K562 (cell line): Measurements from ENCODE around the gene KRTAP4-3. TPM values are rescaled to one million over a fixed set of nuclear protein-coding genes. Genes with fewer than 3 reads are reported as not detected.

Experiments used
- ATAC-seq: fragments of 200-7000 bp; cut with Tn5 transposase; 3 replicates; pipeline ENCODE4 v1.9.1; 2020; ENCODE audit warnings: moderate library complexity
- BruUV-seq: library from RNA; stranded (reverse); fragments of 400-500 nt; replicated peaks from 2 replicates; lab custom pipeline; 2021; lab: Mats Ljungman, UMichigan
- CTCF ChIA-PET: fragments of 300-600 bp; formaldehyde crosslinking; extraction: SDS; loops from one replicate; lab custom pipeline; 2021; ENCODE audit warnings: low intra/inter-chr PET ratio; lab: Yijun Ruan, JAX
- POLR2A ChIA-PET: fragments of 300-600, 350-650 bp; sonication (Branson Sonifier 250); formaldehyde crosslinking; extraction: SDS; loops from one replicate; lab custom pipeline; 2021; ENCODE audit warnings: antibody characterized with exemption, inconsistent platforms; lab: Yijun Ruan, JAX
- DNase-seq, 4 experiments: peaks; one replicate each; pipeline versions ENCODE4 v3.0.0 to v3.0.0-alpha.2; 2011 to 2018; ENCODE audit warnings: low spot score in 3 of 4, mixed read lengths in 3 of 4; ENCODE audit errors: extremely low read depth in 1 of 4
- FAIRE-seq: peaks from 2 replicates; lab custom pipeline; 2011; peaks lifted over from hg19 to GRCh38; lab: Jason Lieb, UNC
- H2AFZ ChIP-seq: 2 replicates; pipeline ENCODE4 v1.6.0; 2011; ENCODE audit warnings: low read depth, low read length, control low read depth, inconsistent platforms
- H3K27ac ChIP-seq: fragments of 200-600 bp; 3 replicates; pipeline ENCODE4 v1.8.0; 2011; ENCODE audit warnings: low read depth, mild to moderate bottlenecking, control low read depth, inconsistent platforms, low read length, moderate library complexity, mixed read lengths; ENCODE audit errors: extremely low read depth
- H3K27me3 ChIP-seq, 2 experiments: fragments of 300-600 bp in 1 of 2; 2 replicates in 1 of 2; 3 replicates in 1 of 2; pipeline versions ENCODE4 v1.6.0 to v1.8.0; 2011; ENCODE audit warnings: inconsistent platforms in 2 of 2, low read length in 2 of 2, mild to moderate bottlenecking in 1 of 2, mixed read lengths in 1 of 2, moderate library complexity in 1 of 2; ENCODE audit not compliant: control insufficient read depth in 2 of 2, insufficient read depth in 2 of 2
- H3K36me3 ChIP-seq: fragments of 300-600 bp; 3 replicates; pipeline ENCODE4 v1.8.0; 2011; ENCODE audit warnings: mild to moderate bottlenecking, low read length, inconsistent platforms; ENCODE audit not compliant: control insufficient read depth, insufficient read depth
- H3K4me1 ChIP-seq, 2 experiments: fragments of 200-600 bp in 1 of 2; replicated peaks in 1 of 2; 2 replicates in 1 of 2; 3 replicates in 1 of 2; pipeline versions ENCODE4 v1.5.1 to v1.8.0; 2011; ENCODE audit warnings: inconsistent platforms in 2 of 2, low read length in 2 of 2, mild to moderate bottlenecking in 1 of 2, mixed read lengths in 1 of 2, moderate library complexity in 1 of 2; ENCODE audit not compliant: control insufficient read depth in 2 of 2, insufficient read depth in 2 of 2
- H3K4me2 ChIP-seq: 2 replicates; pipeline ENCODE4 v1.6.1; 2011; ENCODE audit warnings: low read length, control low read depth, inconsistent platforms, mixed read lengths; ENCODE audit not compliant: insufficient read depth
- H3K4me3 ChIP-seq: fragments of 200-600 bp; sonication (generic), shearing (Covaris generic); 2 replicates; pipeline ENCODE4 v1.5.1; 2016; ENCODE audit warnings: control low read depth, inconsistent platforms
- H3K79me2 ChIP-seq: fragments of 200-600 bp; 3 replicates; pipeline ENCODE4 v1.8.0; 2011; ENCODE audit warnings: low read length, inconsistent platforms; ENCODE audit not compliant: control insufficient read depth, insufficient read depth
- H3K9ac ChIP-seq, 2 experiments: 2 replicates each; pipeline versions ENCODE4 v1.6.0 to v1.6.1; 2011; ENCODE audit warnings: low read depth in 2 of 2, low read length in 2 of 2, control low read depth in 1 of 2, inconsistent platforms in 1 of 2, mild to moderate bottlenecking in 1 of 2, mixed read lengths in 1 of 2; ENCODE audit not compliant: insufficient read depth in 1 of 2
- H3K9me1 ChIP-seq: one replicate; pipeline ENCODE4 v1.6.0; 2011; ENCODE audit warnings: inconsistent platforms, mild to moderate bottlenecking, low read length, moderate library complexity; ENCODE audit not compliant: control insufficient read depth, insufficient read depth
- H3K9me3 ChIP-seq: replicated peaks from 2 replicates; pipeline ENCODE4 v1.5.1; 2011; ENCODE audit warnings: low read depth, low read length, inconsistent platforms; ENCODE audit not compliant: control insufficient read depth, insufficient read depth
- H4K20me1 ChIP-seq: replicated peaks from 2 replicates; pipeline ENCODE4 v1.6.1; 2011; ENCODE audit warnings: low read length, inconsistent platforms, mixed read lengths; ENCODE audit not compliant: control insufficient read depth, insufficient read depth
- ASH1L ChIP-seq: fragments of 450-650 bp; IDR thresholded peaks from 2 replicates; pipeline ENCODE4 v1.6.1; 2018; ENCODE audit warnings: borderline replicate concordance, mild to moderate bottlenecking, low read depth; ENCODE audit not compliant: partially characterized antibody
- CBX3 ChIP-seq, 2 experiments: IDR thresholded peaks; 1 replicate in 1 of 2; 2 replicates in 1 of 2; pipeline ENCODE4 v1.6.1; 2012; ENCODE audit warnings: inconsistent platforms in 2 of 2, low read length in 2 of 2, borderline replicate concordance in 1 of 2, control low read depth in 1 of 2
- E2F5 ChIP-seq: sonication (generic); formaldehyde crosslinking; IDR thresholded peaks from 2 replicates; pipeline ENCODE4 v1.8.0; 2022; ENCODE audit warnings: mild to moderate bottlenecking, missing genetic modification reagents
- FOXM1 ChIP-seq, 2 experiments: fragments of 450-650 bp in 1 of 2; sonication (generic) in 1 of 2; formaldehyde crosslinking in 1 of 2; IDR thresholded peaks; 2 replicates each; pipeline versions ENCODE4 v1.6.1 to v1.9.0; 2017 to 2022; ENCODE audit warnings: low read depth in 2 of 2, mild to moderate bottlenecking in 2 of 2, missing genetic modification reagents in 1 of 2, moderate library complexity in 1 of 2
- SAFB ChIP-seq: fragments of 200-400 bp; formaldehyde crosslinking; IDR thresholded peaks from 2 replicates; pipeline ENCODE4 v1.6.1; 2017; ENCODE audit warnings: low read depth, low read length, borderline replicate concordance
- SMARCE1 ChIP-seq: fragments of 450-650 bp; IDR thresholded peaks from 2 replicates; pipeline ENCODE4 v1.7.1; 2016; ENCODE audit warnings: mild to moderate bottlenecking
- SOX6 ChIP-seq: fragments of 450-650 bp; IDR thresholded peaks from 2 replicates; pipeline ENCODE4 v1.6.1; 2014; ENCODE audit warnings: mild to moderate bottlenecking
- ZC3H8 ChIP-seq: fragments of 450-650 bp; IDR thresholded peaks from 2 replicates; pipeline ENCODE4 v1.6.1; 2017
- ZNF511 ChIP-seq: sonication (generic); formaldehyde crosslinking; IDR thresholded peaks from 2 replicates; pipeline ENCODE4 v1.8.0; 2022; ENCODE audit warnings: mild to moderate bottlenecking, missing genetic modification reagents
- WGBS: fragments of 100-300 bp; shearing (Covaris generic); methylation state at CpG from one replicate; pipeline ENCODE4 v1.1.6; 2016; ENCODE audit warnings: low coverage, mixed read lengths; ENCODE audit not compliant: insufficient coverage; ENCODE audit errors: missing lambda C conversion rate; 5-methylcytosine and 5-hydroxymethylcytosine counted together
- in situ Hi-C: fragments of 300-500 bp; cut with MboI; formaldehyde crosslinking; loops from 4 replicates; pipeline ENCODE4 v1.15.0; 2018; ENCODE audit warnings: inconsistent platforms, mixed read lengths
- intact Hi-C: fragments of 100-400 bp; cut with micrococcal nuclease; formaldehyde crosslinking; loops from 2 replicates; pipeline ENCODE4 v1.14.2; 2022
- polyA plus RNA-seq, 8 experiments: library from polyadenylated mRNA; depleted of rRNA in 4 of 8; stranded (reverse) in 5 of 8; unstranded in 3 of 8; fragments of >200 nt; fragmentation: Nextera tagmentation in 2 of 8; fragmentation: Illumina TruSeq in 1 of 8; extraction: Ambion mirVana in 2 of 8; extraction: Trizol in 1 of 8; gene quantifications; 2 replicates each; pipeline versions ENCODE4 v1.2.1 to v1.2.3, GENCODE V29; 2011 to 2014; ENCODE audit warnings: inconsistent platforms in 1 of 8, missing spikeins in 1 of 8
- total RNA-seq, 7 experiments: library from RNA; depleted of rRNA in 6 of 7; stranded (reverse); fragments of >200 nt in 6 of 7; fragmentation: Illumina TruSeq in 2 of 7; extraction: Trizol in 2 of 7; gene quantifications; 2 replicates each; pipeline versions ENCODE4 v1.2.1 to v1.2.3, GENCODE V29; 2011 to 2021; ENCODE audit warnings: low replicate concordance in 1 of 7

The KRTAP4-3 gene
- total and polyA plus RNA-seq, 9 of the 15 experiments (the other 6 are each of a cell fraction or from before 2014, with no cell fraction given), result not detected

GRCh38 chr17:41163828-41164227 is 4.2 kb downstream of the KRTAP4-3 start:
- H4K20me1 ChIP-seq, result no peaks in the 10 kb centered on the region
- H3K4me2 ChIP-seq, result no peak overlapping the region

GRCh38 chr17:41160648-41161047 is 7.4 kb downstream of the KRTAP4-3 start, which contains the start of gene KRTAP4-4:
Gene KRTAP4-4 (minus strand): TSS chr17:41160748. CDS start chr17:41160691, 57 bp downstream.
- no peaks in the 10 kb centered on the region for H3K36me3 ChIP-seq
- no peak within 1 kb of the TSS for H3K27ac ChIP-seq
- POLR2A ChIA-PET, result interaction anchor here (0.7 kb wide), 1 partner anchor 10 kb away, joined by 3 read pairs; no protein-coding TSS in a partner anchor
- H3K4me3 ChIP-seq, result no peak within 1 kb of the TSS
- CTCF ChIA-PET, result no interaction called here
- intact Hi-C loops, result no loop called here
- no peaks in the 10 kb centered on the region for H4K20me1 ChIP-seq
- WGBS, result 0% methylated on average over 1 of the region's 1 CpG
- no peaks in the 10 kb centered on the region for H3K9me3 ChIP-seq
- in situ Hi-C loops, result no loop called here
- no peaks in the 10 kb centered on the region for H3K27me3 ChIP-seq
- H3K4me2 ChIP-seq, result no peak within 1 kb of the TSS
- BruUV-seq, result no TSS peak
- H3K9ac ChIP-seq, result no peak within 1 kb of the TSS; a peak in 1 of 4 replicates
- no peak within 1 kb of the TSS for H2AFZ ChIP-seq
- H3K79me2 ChIP-seq, result no peaks in the 10 kb centered on the region
- H3K4me1 ChIP-seq, result no peaks in the 10 kb centered on the region
- no peak for FAIRE-seq
- no peak for ATAC-seq
- DNase-seq, result no peak
- H3K9me1 ChIP-seq, result no peaks in the 10 kb centered on the region
- TF ChIP-seq E2F5 (CRISPR knock-in tag) (no peak), SOX6 (no peak), SMARCE1 (no peak), ASH1L (no peak), FOXM1 (IDR thresholded peaks at IDR 0.05; ENCODE audit: low read depth) (no peak), FOXM1 (CRISPR knock-in tag; IDR thresholded peaks at IDR 0.05; ENCODE audit: low read depth) (no peak), SAFB (no peak), CBX3 (IDR thresholded peaks at IDR 0.05; ENCODE audit: borderline replicate concordance in 1 of 2, low read length in 2 of 2) (no peak), ZC3H8 (no peak)

More at GRCh38 chr17:41163828-41164227, 4.2 kb downstream of the KRTAP4-3 start:
- Histone ChIP-seq H3K4me3 (no peak overlapping the region), H2AFZ (no peak overlapping the region), H3K9ac (no peak overlapping the region), H3K27ac (no peak overlapping the region), H3K36me3 (no peaks in the 10 kb centered on the region), H3K9me3 (no peaks in the 10 kb centered on the region), H3K27me3 (peaks cover 0 to 6% of the 10 kb centered on the region in 2 experiments; a peak in 1 of 5 replicates), H3K4me1 (peaks cover 0 to 3% of the 10 kb centered on the region in 2 experiments; a peak in 1 of 5 replicates), H3K79me2 (no peaks in the 10 kb centered on the region), H3K9me1 (no peaks in the 10 kb centered on the region)
- 2% methylated on average over 7 of the region's 7 CpGs for WGBS
- TF ChIP-seq ZNF511, result no peak
- ATAC-seq (no peak), DNase-seq (no peak), FAIRE-seq (no peak)
- CTCF ChIA-PET, result interaction anchor here (0.7 kb wide), 1 partner anchor 174 kb away, joined by 4 read pairs; no protein-coding TSS in a partner anchor
- BruUV-seq, result no TSS peak
- intact Hi-C loops (no loop called here), in situ Hi-C loops (no loop called here)
- POLR2A ChIA-PET, result no interaction called here
